NCI-H187 treated with DMSO at 0.1 percent for 48 hours (cell line): ENCODE results near the gene SETD2.

Source experiments
- DNase-seq: peaks from one replicate; lab custom pipeline; 2025; lab: John Stamatoyannopoulos, UW

SETD2 gene

DNA sequence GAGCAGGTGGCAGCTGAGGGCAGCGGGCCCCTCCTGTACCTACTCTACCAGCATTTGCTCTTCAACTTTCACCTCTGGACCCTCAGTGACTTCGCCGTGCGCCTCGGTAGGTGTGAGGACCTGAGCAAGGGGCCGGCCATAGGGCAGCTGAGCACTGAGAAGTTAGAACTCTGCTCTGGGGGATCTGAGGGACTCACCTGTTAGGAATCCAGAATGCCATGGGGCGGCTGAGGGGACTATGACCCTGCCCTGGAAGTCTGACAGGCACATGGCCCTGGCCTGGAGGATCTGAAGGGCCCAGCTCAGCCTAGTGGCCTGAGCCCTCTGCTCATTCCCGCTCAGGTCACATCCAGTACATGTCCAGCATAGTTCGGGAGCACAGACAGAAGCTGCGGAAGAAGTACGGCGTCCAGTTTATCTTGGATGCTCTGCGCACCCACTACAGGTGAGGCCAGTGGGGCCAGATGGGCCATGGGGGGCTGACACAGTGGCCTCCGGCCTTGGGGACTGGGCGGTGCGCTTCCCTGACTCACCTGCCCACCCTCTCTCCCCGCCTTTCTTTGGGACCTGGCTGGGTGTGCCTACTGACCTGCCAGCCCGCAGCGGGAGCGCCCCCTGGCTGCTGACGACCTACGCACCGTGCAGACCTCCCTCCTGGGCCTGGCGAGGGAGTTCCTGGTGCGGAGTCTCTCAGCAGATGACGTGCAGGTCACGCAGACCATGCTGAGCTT is 165.6 kb downstream of the SETD2 start:
- DNase-seq, result no peak

- DNase-seq, result no peak
These were observed 166.3 kb downstream of the SETD2 start for GRCh38 chr3:46997453-46998091.

DNA sequence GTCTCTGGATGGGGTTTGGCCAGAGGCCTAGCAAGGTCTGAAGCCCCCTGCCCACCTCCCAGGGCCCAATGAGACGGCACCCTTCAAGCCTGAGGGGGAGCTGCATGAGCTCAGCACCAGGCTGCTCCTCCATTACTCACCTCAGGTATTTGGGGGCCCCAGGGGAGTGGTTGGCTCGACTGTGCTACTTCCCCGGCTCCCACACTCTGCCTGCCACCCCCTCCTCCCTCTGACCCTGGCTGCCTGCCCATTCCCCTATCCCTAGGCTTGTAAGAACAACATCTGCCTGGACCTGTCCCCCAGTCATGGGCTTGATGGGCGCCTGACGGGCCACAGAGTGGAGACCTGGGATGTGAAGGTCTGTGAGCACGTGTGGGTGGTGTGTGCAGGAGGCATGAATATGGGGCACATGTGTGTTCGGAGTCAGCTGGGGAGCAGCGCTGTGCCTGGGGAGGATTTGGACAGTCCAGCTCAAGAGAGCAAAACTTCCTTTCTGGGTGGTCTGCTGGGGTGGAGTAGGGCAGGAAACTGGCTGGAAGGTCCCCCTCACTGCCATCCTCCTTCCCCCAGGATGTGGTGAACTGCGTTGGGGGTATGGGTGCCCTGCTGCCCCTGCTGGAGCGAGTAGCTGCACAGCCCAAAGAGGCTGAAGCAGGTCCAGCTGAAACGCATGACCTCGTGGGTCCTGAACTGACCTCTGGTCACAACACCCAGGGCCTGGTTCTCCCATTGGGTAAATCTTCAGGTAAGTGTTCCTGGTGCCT is 167.0 kb downstream of the SETD2 start:
- DNase-seq, result no peak

DNA sequence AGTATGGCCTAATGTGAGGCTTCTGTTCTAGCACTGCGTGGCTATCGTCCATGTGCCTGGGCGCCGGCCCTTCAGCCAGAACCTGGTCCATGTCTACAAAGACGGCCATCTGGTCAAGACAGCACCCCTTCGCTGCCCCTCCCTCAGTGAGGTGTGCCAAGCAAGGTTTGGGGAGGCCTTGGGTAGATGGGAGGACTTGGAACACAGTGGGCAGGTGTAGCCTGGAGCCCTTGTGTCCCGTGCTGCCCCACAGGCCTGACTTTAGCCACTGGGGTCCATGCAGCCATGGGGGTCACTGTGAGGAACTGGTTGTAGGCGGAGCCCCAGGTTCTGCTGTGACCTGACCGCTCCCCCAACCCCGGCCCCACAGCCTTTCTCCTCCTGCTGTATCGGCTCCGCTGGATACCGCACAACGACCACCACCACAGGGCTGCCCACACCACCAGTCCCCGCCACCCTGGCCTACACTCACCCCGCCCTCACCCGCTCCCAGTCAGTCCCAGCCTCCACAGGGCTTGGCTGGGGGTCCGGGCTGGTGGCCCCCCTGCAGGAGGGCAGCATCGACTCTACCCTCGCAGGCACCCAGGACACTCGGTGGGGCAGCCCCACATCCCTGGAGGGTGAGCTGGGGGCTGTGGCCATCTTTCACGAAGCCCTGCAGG is 167.9 kb downstream of the SETD2 start:
- no peak for DNase-seq

DNA sequence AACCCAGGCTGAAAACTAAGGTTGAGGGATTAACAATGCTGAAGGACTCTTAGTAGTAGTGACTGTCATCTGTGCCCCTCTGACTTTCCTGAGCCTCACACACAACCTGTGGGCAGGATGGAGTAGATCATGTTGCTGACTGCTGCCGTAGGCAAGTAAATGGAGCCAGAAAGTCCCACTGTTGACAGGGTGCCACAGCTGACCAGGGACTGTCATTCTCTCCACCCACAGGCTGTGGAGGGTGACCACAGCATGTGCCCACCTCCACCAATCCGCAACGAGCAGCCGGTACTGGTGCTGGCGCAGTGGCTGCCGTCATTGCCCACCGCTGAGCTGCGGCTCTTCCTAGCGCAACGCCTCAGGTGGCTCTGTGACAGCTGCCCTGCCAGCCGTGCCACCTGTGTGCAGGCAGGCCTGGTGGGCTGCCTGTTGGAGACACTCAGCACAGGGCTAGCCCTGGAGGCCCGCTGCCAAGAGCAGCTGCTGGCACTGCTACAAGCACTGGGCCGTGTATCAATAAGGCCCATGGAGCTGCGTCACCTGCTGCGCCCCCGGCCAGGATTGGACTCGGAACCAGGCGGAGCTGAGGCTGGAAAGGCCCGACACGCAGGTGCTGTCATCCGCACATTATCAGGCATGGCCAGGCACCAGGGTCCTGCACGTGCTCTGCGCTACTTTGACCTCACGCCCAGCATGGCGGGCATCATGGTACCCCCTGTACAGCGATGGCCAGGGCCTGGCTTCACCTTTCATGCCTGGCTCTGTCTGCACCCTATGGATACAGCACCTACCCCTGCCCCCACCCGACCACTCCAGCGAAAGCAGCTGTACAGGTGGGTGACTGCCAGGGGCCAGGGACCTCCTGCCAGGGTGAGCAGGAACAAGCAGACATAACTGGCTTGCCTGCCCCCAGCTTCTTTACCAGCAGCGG is 168.8 kb downstream of the SETD2 start:
- no peak for DNase-seq

- DNase-seq, result no peak
These were observed 169.9 kb downstream of the SETD2 start for GRCh38 chr3:46993986-46994385.

GRCh38 chr3:46993292-46993691 is 170.6 kb downstream of the SETD2 start:
- no peak for DNase-seq

DNA sequence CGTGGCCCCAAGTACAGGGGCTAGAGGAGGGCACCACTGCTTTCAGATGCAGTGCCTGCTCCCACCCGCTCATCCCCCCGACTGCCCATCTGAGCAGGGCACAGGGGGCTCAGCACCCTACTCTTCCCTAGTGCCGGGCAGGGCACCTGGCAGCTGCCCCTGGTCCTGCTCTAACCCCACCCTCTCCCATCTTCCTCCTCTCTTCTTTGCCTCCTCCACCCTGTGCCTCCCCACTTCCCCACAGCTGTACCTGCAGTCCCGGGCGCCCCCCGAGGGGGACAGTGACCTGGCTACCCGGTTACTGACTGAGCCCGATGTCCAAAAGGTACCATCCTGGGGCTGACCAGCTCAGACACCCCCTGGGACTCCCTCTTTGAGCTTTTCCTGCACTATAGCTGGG is 171.7 kb downstream of the SETD2 start:
- DNase-seq, result no peak

DNA sequence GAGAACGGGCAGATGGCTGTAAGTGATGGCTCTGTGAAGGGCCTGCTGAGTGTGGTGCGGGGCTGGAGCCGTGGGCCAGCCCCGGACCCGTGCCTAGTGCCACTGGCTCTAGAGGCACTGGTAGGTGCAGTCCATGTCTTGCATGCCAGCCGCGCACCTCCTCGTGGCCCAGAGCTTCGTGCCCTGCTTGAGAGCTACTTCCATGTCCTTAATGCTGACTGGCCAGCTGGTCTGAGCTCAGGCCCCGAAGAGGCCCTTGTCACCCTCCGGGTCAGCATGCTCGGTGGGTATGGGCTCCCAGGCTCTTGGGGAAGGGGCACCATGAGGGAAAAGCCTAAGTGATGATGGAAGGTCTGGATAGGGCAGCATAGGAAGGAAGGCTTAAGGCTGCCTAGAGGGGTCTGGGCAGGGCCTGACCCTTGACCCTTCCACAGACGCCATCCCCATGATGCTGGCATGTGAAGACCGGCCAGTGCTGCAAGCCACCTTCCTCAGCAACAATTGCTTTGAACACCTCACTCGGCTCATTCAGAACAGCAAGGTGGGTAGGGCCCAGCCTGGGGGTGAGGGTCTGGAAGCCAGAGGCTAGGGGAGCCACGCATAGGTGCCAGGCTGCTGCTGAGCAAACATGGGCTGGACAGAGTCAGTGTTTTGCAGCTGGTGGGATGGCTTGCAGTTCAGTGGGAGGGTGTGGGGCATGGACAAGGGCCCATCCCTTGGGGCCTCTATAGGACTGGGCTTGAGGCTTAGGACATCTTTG is 172.3 kb downstream of the SETD2 start:
- DNase-seq, result no peak

- no peak for DNase-seq
These were observed 173.1 kb downstream of the SETD2 start for GRCh38 chr3:46990573-46991374.

GRCh38 chr3:46989146-46989810 is 174.6 kb downstream of the SETD2 start:
- no peak for DNase-seq

DNA sequence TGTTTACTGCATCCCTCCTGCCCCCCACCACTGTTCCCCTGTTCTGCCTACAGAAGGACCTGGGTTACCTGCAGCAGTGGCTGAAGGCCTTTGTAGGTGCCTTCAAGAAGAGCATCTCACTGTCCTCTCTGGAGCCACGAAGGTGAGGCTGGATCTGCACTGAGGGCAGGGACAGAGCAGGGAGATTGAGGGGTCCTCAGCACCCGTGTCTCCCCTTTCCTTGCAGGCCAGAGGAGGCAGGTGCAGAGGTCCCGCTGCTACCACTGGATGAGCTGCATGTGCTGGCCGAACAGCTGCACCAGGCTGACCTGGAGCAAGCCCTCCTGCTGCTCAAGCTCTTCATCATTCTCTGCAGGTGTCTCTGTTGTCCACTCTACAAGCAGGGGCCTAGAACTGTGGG is 175.3 kb downstream of the SETD2 start:
- DNase-seq, result no peak

DNA sequence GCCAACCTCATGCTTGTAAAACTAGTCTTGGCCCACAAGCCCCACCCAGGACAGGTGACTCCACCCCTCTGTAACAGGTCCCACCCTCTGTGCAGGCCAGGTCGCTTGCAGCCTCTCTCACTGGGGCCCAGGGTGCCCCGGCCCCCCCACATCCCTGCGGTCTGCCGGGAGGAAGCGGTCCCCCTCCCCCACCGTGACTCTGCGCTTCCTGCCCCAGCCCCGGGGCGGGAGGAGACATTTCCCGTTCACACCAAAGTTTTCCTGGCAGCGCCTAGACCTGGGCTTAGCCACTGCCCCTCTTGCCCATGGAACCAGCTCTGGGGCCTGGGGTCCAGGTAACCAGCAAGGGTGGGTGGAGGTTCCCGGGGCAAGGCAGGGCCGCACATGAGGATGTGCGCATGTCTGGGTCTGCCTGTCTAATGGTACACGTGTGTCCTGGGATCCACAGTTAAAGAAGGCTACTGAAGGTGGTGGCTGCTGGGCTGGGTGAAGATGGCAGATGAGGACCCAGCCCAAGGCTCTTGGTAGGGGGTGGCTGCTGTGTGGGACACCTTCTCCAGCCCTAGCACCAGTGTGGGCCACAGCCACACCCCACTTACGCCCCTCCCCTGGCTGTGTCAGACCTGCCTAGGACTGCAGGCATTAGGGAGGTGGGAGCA is 176.0 kb downstream of the SETD2 start:
- DNase-seq, result no peak

- no peak for DNase-seq
These were observed 176.6 kb downstream of the SETD2 start for GRCh38 chr3:46987319-46987742.

DNA sequence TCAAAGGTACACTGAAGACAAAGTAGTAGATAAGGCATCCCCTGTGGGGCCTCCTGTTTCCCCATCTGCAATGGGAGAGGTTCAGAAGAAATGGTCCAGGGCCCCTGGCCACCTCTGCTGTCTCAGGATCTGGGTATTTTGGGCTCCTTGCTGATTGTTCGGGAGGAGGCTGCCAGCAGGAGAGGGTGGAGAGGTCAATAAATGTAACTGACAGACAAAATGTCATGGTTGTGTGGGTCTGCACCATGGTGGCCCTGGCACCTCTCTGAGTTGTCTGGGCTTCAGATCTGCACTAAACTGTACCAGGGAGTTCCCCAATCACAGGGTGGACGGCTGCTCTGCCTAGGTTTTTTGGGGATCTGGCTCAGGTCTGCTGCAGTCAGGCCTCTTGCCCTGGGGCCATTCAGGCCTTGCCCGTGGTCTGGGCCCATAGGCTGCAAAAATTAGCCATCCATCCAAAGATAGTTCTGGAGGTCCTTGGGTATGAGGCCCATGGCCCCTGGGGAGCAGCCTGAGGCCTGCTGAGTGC is 177.1 kb downstream of the SETD2 start:
- no peak for DNase-seq

DNA sequence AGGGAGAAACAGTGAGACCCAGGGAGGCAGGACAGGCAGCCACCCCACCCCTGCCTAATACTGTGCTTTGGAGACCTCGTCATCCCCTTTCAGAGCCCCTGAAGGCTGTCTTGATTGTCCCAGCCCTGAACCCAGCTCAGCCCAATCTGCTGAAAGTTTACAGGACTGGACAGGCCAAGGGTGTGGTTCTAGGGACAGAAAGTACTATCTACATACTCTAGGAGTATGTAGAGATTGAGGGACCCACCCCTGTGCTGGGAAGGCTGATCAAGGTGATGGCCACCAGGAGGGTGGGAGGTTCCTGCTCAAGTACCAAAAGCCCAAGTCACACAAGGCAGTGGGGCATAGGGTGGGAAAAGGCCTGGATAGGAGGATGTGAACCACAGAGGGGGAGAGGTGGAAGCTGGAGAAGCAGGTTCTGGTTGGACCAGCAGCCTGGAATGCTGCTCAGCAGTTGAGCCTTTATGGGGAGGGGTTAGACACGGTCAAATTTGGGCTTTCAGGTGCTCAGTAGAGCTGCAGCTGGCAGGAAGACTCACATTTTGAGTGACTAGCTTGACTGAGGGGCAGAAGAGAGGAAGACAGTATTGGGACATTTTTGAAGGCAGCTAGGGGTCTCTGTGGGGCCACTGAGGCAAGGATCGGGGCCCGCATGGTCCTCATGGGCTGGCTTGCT is 177.7 kb downstream of the SETD2 start:
- DNase-seq, result no peak

DNA sequence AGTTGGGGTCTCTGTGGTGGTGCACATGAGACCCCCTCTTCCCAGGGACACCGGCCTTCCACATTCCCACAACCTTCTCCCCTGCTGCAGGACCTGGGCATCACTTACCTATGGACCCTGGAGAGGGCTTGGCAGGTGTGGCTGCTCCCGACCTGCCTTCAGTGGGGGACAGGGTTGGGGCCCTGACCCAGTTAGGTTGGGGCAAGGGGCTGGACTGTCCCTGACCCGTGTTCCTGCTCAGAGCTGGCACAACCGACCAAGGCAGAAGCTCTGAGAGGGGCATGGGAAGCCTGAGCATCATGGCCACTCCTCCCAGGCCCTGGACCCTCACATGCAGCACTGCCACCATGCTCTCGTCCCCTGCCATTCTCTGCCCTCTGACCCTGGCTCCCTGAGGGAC is 178.3 kb downstream of the SETD2 start:
- no peak for DNase-seq
